H1 (cell line): ENCODE results near the gene STRIP2. TPM values are rescaled to one million over a fixed set of nuclear protein-coding genes. Genes with fewer than 3 reads are reported as not detected.

Experiments used
- CTCF ChIA-PET: fragments of 300-600 bp; sonication (Branson Sonifier 250); formaldehyde crosslinking; loops from one replicate; lab custom pipeline; 2021; ENCODE audit not compliant: partially characterized antibody; lab: Charles Lee
- POLR2A ChIA-PET: fragments of 300-600 bp; sonication (Branson Sonifier 250); formaldehyde crosslinking; loops from one replicate; lab custom pipeline; 2021; ENCODE audit warnings: inconsistent platforms; ENCODE audit not compliant: partially characterized antibody; lab: Charles Lee
- DNase-seq, 2 experiments: peaks; one replicate each; pipeline versions ENCODE4 v3.0.0 to v3.0.0-alpha.2; 2010 to 2022; ENCODE audit warnings: low spot score in 2 of 2, low read depth in 1 of 2, mixed read lengths in 1 of 2
- FAIRE-seq: peaks from 2 replicates; lab custom pipeline; 2011; peaks lifted over from hg19 to GRCh38; lab: Jason Lieb, UNC
- H2AFZ ChIP-seq: 2 replicates; pipeline ENCODE4 v1.8.1; 2012; ENCODE audit warnings: low read length, inconsistent platforms
- H2AK5ac ChIP-seq: 2 replicates; pipeline ENCODE4 v1.6.1; 2013; ENCODE audit warnings: low read depth, low read length
- H2BK120ac ChIP-seq: replicated peaks from 2 replicates; pipeline ENCODE3; 2013; ENCODE audit warnings: low read depth, low read length, inconsistent platforms
- H2BK12ac ChIP-seq: 2 replicates; pipeline ENCODE4 v1.6.1; 2013; ENCODE audit warnings: low read depth, low read length
- H2BK15ac ChIP-seq: 2 replicates; pipeline ENCODE4 v1.6.1; 2013; ENCODE audit warnings: low read length
- H2BK20ac ChIP-seq: 2 replicates; pipeline ENCODE4 v1.6.1; 2013; ENCODE audit warnings: low read length
- H2BK5ac ChIP-seq: 2 replicates; pipeline ENCODE4 v1.6.1; 2013; ENCODE audit warnings: low read depth, low read length
- H3K14ac ChIP-seq: 2 replicates; pipeline ENCODE4 v1.6.1; 2013; ENCODE audit warnings: inconsistent platforms; ENCODE audit not compliant: insufficient read length
- H3K18ac ChIP-seq: 2 replicates; pipeline ENCODE4 v1.6.1; 2013; ENCODE audit warnings: low read length; ENCODE audit errors: extremely low read depth
- H3K23ac ChIP-seq: 2 replicates; pipeline ENCODE4 v1.6.1; 2013; ENCODE audit warnings: inconsistent platforms; ENCODE audit not compliant: insufficient read length
- H3K23me2 ChIP-seq: 2 replicates; pipeline ENCODE4 v1.6.1; 2013; ENCODE audit warnings: low read depth, low read length
- H3K27ac ChIP-seq: 2 replicates; pipeline ENCODE4 v1.6.1; 2011; ENCODE audit warnings: low read depth, low read length, inconsistent platforms
- H3K27me3 ChIP-seq, 4 experiments: replicated peaks in 1 of 4; 1 replicate in 1 of 4; 2 replicates in 3 of 4; pipeline versions ENCODE4 v1.6.1 to v1.8.1; 2011 to 2013; ENCODE audit warnings: low read length in 3 of 4, mild to moderate bottlenecking in 3 of 4, inconsistent platforms in 2 of 4, mixed read lengths in 2 of 4, moderate library complexity in 1 of 4; ENCODE audit not compliant: control insufficient read depth in 3 of 4, insufficient read depth in 3 of 4; ENCODE audit errors: extremely low read depth in 1 of 4
- H3K36me3 ChIP-seq, 4 experiments: 2 replicates each; pipeline versions ENCODE4 v1.6.1 to v1.8.1; 2011 to 2013; ENCODE audit warnings: mild to moderate bottlenecking in 4 of 4, low read length in 3 of 4, moderate library complexity in 2 of 4, control low read depth in 1 of 4, inconsistent platforms in 1 of 4; ENCODE audit not compliant: insufficient read depth in 4 of 4, control insufficient read depth in 2 of 4
- H3K4ac ChIP-seq: replicated peaks from 2 replicates; pipeline ENCODE3; 2013; ENCODE audit warnings: low read length, low read depth, mixed read lengths, inconsistent platforms; ENCODE audit not compliant: insufficient read length
- H3K4me1 ChIP-seq, 4 experiments: replicated peaks in 1 of 4; 1 replicate in 1 of 4; 2 replicates in 3 of 4; pipeline versions ENCODE4 v1.6.1 to v1.8.1; 2011 to 2013; ENCODE audit warnings: low read length in 3 of 4, inconsistent platforms in 2 of 4, mixed read lengths in 1 of 4; ENCODE audit not compliant: insufficient read depth in 4 of 4, control insufficient read depth in 3 of 4
- H3K4me2 ChIP-seq, 2 experiments: 2 replicates each; pipeline versions ENCODE4 v1.6.1 to v1.8.1; 2011 to 2013; ENCODE audit warnings: low read depth in 2 of 2, low read length in 2 of 2, control low read depth in 1 of 2, inconsistent platforms in 1 of 2, mild to moderate bottlenecking in 1 of 2; ENCODE audit not compliant: insufficient read depth in 1 of 2
- H3K4me3 ChIP-seq, 4 experiments: fragments of 200-600, 300-600 bp in 1 of 4; sonication (generic), shearing (Covaris generic), sonication (Bioruptor Twin) in 1 of 4; 2 replicates each; pipeline versions ENCODE4 v1.5.1 to v1.8.1; 2011 to 2016; ENCODE audit warnings: low read length in 4 of 4, low read depth in 3 of 4, control low read depth in 2 of 4, inconsistent platforms in 2 of 4, mild to moderate bottlenecking in 2 of 4, mixed read lengths in 1 of 4, moderate library complexity in 1 of 4; ENCODE audit not compliant: insufficient read depth in 2 of 4; ENCODE audit errors: extremely low read depth in 1 of 4
- H3K56ac ChIP-seq: replicated peaks from 2 replicates; pipeline ENCODE3; 2013; ENCODE audit warnings: low read depth, mild to moderate bottlenecking, mixed read lengths, low read length, inconsistent platforms; ENCODE audit not compliant: insufficient read length
- H3K79me1 ChIP-seq: 2 replicates; pipeline ENCODE4 v1.6.1; 2013; ENCODE audit warnings: low read depth, low read length, control low read depth
- H3K79me2 ChIP-seq, 2 experiments: 2 replicates each; pipeline versions ENCODE4 v1.6.1 to v1.8.1; 2012 to 2013; ENCODE audit warnings: low read length in 2 of 2, mild to moderate bottlenecking in 2 of 2, inconsistent platforms in 1 of 2; ENCODE audit not compliant: insufficient read depth in 2 of 2, control insufficient read depth in 1 of 2
- H3K9ac ChIP-seq, 4 experiments: replicated peaks in 1 of 4; 1 replicate in 1 of 4; 2 replicates in 3 of 4; pipeline versions ENCODE4 v1.6.1 to v1.8.1; 2011 to 2013; ENCODE audit warnings: low read depth in 3 of 4, low read length in 3 of 4, control low read depth in 2 of 4, mild to moderate bottlenecking in 2 of 4, moderate library complexity in 2 of 4, inconsistent platforms in 1 of 4; ENCODE audit errors: extremely low read depth in 1 of 4
- H3K9me3 ChIP-seq, 2 experiments: 2 replicates each; pipeline versions ENCODE4 v1.6.1 to v1.8.1; 2012 to 2013; ENCODE audit warnings: mild to moderate bottlenecking in 2 of 2, moderate library complexity in 2 of 2, control low read depth in 1 of 2, inconsistent platforms in 1 of 2, low read depth in 1 of 2, low read length in 1 of 2, mixed read lengths in 1 of 2; ENCODE audit not compliant: insufficient read depth in 2 of 2
- H4K20me1 ChIP-seq, 2 experiments: replicated peaks in 1 of 2; 2 replicates each; pipeline versions ENCODE3 to v1.8.1; 2011 to 2013; ENCODE audit warnings: inconsistent platforms in 2 of 2, low read length in 2 of 2, mild to moderate bottlenecking in 1 of 2; ENCODE audit not compliant: insufficient read depth in 2 of 2, control insufficient read depth in 1 of 2
- H4K5ac ChIP-seq: 2 replicates; pipeline ENCODE4 v1.6.1; 2013; ENCODE audit warnings: low read length, low read depth, mixed read lengths, inconsistent platforms; ENCODE audit not compliant: insufficient read length
- H4K8ac ChIP-seq: 2 replicates; pipeline ENCODE4 v1.8.0; 2013; ENCODE audit warnings: mild to moderate bottlenecking, moderate library complexity, low read length, inconsistent platforms; ENCODE audit not compliant: insufficient read depth; ENCODE audit errors: extremely low read depth
- H4K91ac ChIP-seq: replicated peaks from 2 replicates; pipeline ENCODE3; 2013; ENCODE audit warnings: low read length, mixed read lengths, inconsistent platforms; ENCODE audit not compliant: insufficient read length
- WGBS, 2 experiments: shearing (Covaris generic) in 1 of 2; methylation state at CpG; one replicate each; pipeline versions ENCODE4 v1.1.6 to v1.1.7; 2013 to 2015; ENCODE audit warnings: low lambda C conversion rate in 2 of 2, mixed read lengths in 2 of 2, inconsistent platforms in 1 of 2, low coverage in 1 of 2, missing lambda C conversion rate in 1 of 2; ENCODE audit not compliant: insufficient replicate concordance in 2 of 2, insufficient coverage in 1 of 2, insufficient read length in 1 of 2; ENCODE audit errors: extremely low coverage in 1 of 2, missing lambda C conversion rate in 1 of 2; 5-methylcytosine and 5-hydroxymethylcytosine counted together
- long read RNA-seq, 2 experiments: library from RNA in 1 of 2; library from capped mRNA in 1 of 2; stranded (forward); transcript quantifications; one replicate each; pipeline ENCODE4 v2.0.0, GENCODE V29; 2021; ENCODE audit warnings: inconsistent platforms in 1 of 2
- polyA minus RNA-seq, 3 experiments: library from RNA; depleted of rRNA, polyadenylated mRNA; stranded (reverse); fragments of >200 nt; gene quantifications; 1 replicate in 2 of 3; 2 replicates in 1 of 3; pipeline ENCODE4 v1.2.3, GENCODE V29; 2011
- polyA plus RNA-seq, 7 experiments: library from polyadenylated mRNA; depleted of rRNA in 3 of 7; stranded (reverse) in 5 of 7; unstranded in 2 of 7; fragments of >200 nt in 5 of 7; fragments of 200-250 nt in 2 of 7; gene quantifications; 1 replicate in 5 of 7; 2 replicates in 1 of 7; 4 replicates in 1 of 7; pipeline versions ENCODE4 v1.2.1 to v1.2.3, GENCODE V29; 2011 to 2013; ENCODE audit warnings: missing spikeins in 2 of 7, mixed read lengths in 2 of 7
- total RNA-seq: library from RNA; stranded (reverse); fragmentation: NEBNext Ultra II Directional; extraction: Animal tissue kit (Norgen Biotek cat#: 25700); gene quantifications from 2 replicates; pipeline ENCODE4 v1.2.1, GENCODE V29; 2021
- TF ChIP-seq, protein P1 (sequence below), 3 experiments: IDR thresholded peaks; 1 replicate in 2 of 3; 2 replicates in 1 of 3; pipeline versions ENCODE4 v1.5.1 to v1.6.1; 2011; ENCODE audit warnings: low read length in 3 of 3, mild to moderate bottlenecking in 3 of 3, inconsistent platforms in 2 of 3, low read depth in 1 of 3, moderate library complexity in 1 of 3; ENCODE audit not compliant: insufficient read depth in 1 of 3; ENCODE audit errors: control extremely low read depth in 1 of 3

STRIP2 gene, protein sequence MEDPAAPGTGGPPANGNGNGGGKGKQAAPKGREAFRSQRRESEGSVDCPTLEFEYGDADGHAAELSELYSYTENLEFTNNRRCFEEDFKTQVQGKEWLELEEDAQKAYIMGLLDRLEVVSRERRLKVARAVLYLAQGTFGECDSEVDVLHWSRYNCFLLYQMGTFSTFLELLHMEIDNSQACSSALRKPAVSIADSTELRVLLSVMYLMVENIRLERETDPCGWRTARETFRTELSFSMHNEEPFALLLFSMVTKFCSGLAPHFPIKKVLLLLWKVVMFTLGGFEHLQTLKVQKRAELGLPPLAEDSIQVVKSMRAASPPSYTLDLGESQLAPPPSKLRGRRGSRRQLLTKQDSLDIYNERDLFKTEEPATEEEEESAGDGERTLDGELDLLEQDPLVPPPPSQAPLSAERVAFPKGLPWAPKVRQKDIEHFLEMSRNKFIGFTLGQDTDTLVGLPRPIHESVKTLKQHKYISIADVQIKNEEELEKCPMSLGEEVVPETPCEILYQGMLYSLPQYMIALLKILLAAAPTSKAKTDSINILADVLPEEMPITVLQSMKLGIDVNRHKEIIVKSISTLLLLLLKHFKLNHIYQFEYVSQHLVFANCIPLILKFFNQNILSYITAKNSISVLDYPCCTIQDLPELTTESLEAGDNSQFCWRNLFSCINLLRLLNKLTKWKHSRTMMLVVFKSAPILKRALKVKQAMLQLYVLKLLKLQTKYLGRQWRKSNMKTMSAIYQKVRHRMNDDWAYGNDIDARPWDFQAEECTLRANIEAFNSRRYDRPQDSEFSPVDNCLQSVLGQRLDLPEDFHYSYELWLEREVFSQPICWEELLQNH
- total RNA-seq: 7.9 and 8.2 TPM in 2 replicates
- 4.5 and 5.3 TPM in 2 replicates for polyA plus RNA-seq (2011; rRNA removed)
- polyA plus RNA-seq (2011; cell fraction: cytosol; rRNA removed): 6.3 TPM
- 19.9 TPM for polyA plus RNA-seq (2011; cell fraction: nucleus; rRNA removed)
- polyA plus RNA-seq (2012, experiment 1 of 2): 5.7 to 7.7 TPM (median 7.4 TPM) in 4 replicates
- 1.5 TPM for polyA plus RNA-seq (2012, experiment 2 of 2)
- 4.8 TPM for polyA plus RNA-seq (2013, experiment 1 of 2)
- polyA plus RNA-seq (2013, experiment 2 of 2): 3.7 TPM
- 11.9 and 12.1 TPM in 2 replicates for polyA minus RNA-seq (2011; rRNA and poly(A)+ RNA removed)
- 5.5 TPM for polyA minus RNA-seq (2011; cell fraction: cytosol; rRNA and poly(A)+ RNA removed)
- 15.2 TPM for polyA minus RNA-seq (2011; cell fraction: nucleus; rRNA and poly(A)+ RNA removed)
- long read RNA-seq, experiment 1, partial matches to known transcripts: 0 of 3 reads
- long read RNA-seq, experiment 1, other reads (novel, unspliced or antisense): 2 of 3 reads
- long read RNA-seq, experiment 2: 0 reads

GRCh38 chr7:129433847-129434674, at the start of gene STRIP2:
Gene STRIP2 (plus strand): TSS chr7:129434432. CDS start chr7:129434473, 41 bp downstream.
- H3K27ac ChIP-seq: 0 out of 2 replicates have a peak within 1 kb of the TSS, but pooled peaks have one; percentile 12
- H3K56ac ChIP-seq: peak within 1 kb of the TSS; percentile 72
- peak within 1 kb of the TSS; percentile 74 to 85 (median 76) for H3K4me3 ChIP-seq
- peaks cover 3 to 5% of the 10 kb centered on the region in 2 experiments for H4K20me1 ChIP-seq
- no peak within 1 kb of the TSS for H3K14ac ChIP-seq
- FAIRE-seq (no peak), DNase-seq (peak; percentile 81 to 99)
- H3K18ac ChIP-seq: peak within 1 kb of the TSS; percentile 97
- peak within 1 kb of the TSS; percentile 59; the same call in 1 of the 2 replicates for H4K8ac ChIP-seq
- peak within 1 kb of the TSS; percentile 51 for H2BK120ac ChIP-seq
- H2AK5ac ChIP-seq: no peak within 1 kb of the TSS
- peak within 1 kb of the TSS; percentile 97 for H4K5ac ChIP-seq
- no peaks in the 10 kb centered on the region for H3K79me1 ChIP-seq
- peak within 1 kb of the TSS; percentile 50 for H3K4ac ChIP-seq
- peaks cover 0 to 4% (median 2%) of the 10 kb centered on the region in 4 experiments; a peak in 3 of 7 replicates for H3K4me1 ChIP-seq
- H3K23ac ChIP-seq: no peak within 1 kb of the TSS
- no peaks in the 10 kb centered on the region for H3K9me3 ChIP-seq
- peak within 1 kb of the TSS; percentile 94; the same call in 1 of the 2 replicates for H2BK12ac ChIP-seq
- CTCF ChIA-PET: interaction anchor here (0.6 to 5.3 kb wide), 28 partner anchors 10 to 391 kb away, joined by 3 to 37 read pairs (median 4); no protein-coding TSS in a partner anchor
- peaks cover 13% of the 10 kb centered on the region for H3K23me2 ChIP-seq
- no peak within 1 kb of the TSS for H2BK20ac ChIP-seq
- peak within 1 kb of the TSS; percentile 46; the same call in 1 of the 2 replicates for H2AFZ ChIP-seq
- peaks cover 0 to 3% of the 10 kb centered on the region in 2 experiments; a peak in 1 of 4 replicates for H3K79me2 ChIP-seq
- peak within 1 kb of the TSS; percentile 86 to 91 for H3K4me2 ChIP-seq
- H2BK5ac ChIP-seq: peak within 1 kb of the TSS; percentile 87; the same call in 1 of the 2 replicates
- H3K9ac ChIP-seq: peak within 1 kb of the TSS; percentile 66 to 96 (median 70)
- 2% methylated on average over 61 of the region's 75 CpGs; no CpG with 5 or more reads in 1 of the 2 experiments for WGBS, 2 experiments
- POLR2A ChIA-PET: interaction anchor here (0.7 to 3.9 kb wide), 20 partner anchors 9 to 465 kb away, joined by 3 to 18 read pairs (median 4); partner anchors contain the start of genes AHCYL2 and NRF1
- no peaks in the 10 kb centered on the region for H3K36me3 ChIP-seq
- no peak within 1 kb of the TSS for H4K91ac ChIP-seq
- peaks cover 0 to 9% (median 3%) of the 10 kb centered on the region in 4 experiments; a peak in 3 of 7 replicates for H3K27me3 ChIP-seq
- peak within 1 kb of the TSS; percentile 73; the same call in 1 of the 2 replicates for H2BK15ac ChIP-seq
- TF ChIP-seq, protein P1, sequence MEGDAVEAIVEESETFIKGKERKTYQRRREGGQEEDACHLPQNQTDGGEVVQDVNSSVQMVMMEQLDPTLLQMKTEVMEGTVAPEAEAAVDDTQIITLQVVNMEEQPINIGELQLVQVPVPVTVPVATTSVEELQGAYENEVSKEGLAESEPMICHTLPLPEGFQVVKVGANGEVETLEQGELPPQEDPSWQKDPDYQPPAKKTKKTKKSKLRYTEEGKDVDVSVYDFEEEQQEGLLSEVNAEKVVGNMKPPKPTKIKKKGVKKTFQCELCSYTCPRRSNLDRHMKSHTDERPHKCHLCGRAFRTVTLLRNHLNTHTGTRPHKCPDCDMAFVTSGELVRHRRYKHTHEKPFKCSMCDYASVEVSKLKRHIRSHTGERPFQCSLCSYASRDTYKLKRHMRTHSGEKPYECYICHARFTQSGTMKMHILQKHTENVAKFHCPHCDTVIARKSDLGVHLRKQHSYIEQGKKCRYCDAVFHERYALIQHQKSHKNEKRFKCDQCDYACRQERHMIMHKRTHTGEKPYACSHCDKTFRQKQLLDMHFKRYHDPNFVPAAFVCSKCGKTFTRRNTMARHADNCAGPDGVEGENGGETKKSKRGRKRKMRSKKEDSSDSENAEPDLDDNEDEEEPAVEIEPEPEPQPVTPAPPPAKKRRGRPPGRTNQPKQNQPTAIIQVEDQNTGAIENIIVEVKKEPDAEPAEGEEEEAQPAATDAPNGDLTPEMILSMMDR (IDR thresholded peaks at IDR 0.05; ENCODE audit: control extremely low read depth in 1 of 3, insufficient read depth in 1 of 3, low read depth in 1 of 3, low read length in 3 of 3): peak; percentile 22 to 39 (median 34)
